Psoas muscle (tissue), 8 donors: ENCODE data around the gene FAM184B. TPM values are rescaled to one million over a fixed set of nuclear protein-coding genes. Genes with fewer than 3 reads are reported as not detected.

Experiments
- ATAC-seq, 4 donors: fragments of 200-7000 bp; cut with Tn5 transposase; one replicate each; pipeline ENCODE4 v1.9.1; 2020; ENCODE audit warnings: moderate library complexity in 3 of 4, mild to moderate bottlenecking in 2 of 4
- DNase-seq, 2 donors: peaks; one replicate each; pipeline ENCODE4 v3.0.0-alpha.2; 2020
- H3K27ac ChIP-seq: fragments of 200-600 bp; one replicate; pipeline ENCODE4 v1.8.0; 2022
- H3K27me3 ChIP-seq, 3 donors: fragments of 200-600 bp in 1 of 3; one replicate each; pipeline versions ENCODE4 v1.6.1 to v1.8.0; 2013 to 2022; ENCODE audit warnings: low read length in 2 of 3, mild to moderate bottlenecking in 2 of 3, moderate library complexity in 1 of 3; ENCODE audit not compliant: insufficient read depth in 3 of 3
- H3K36me3 ChIP-seq, 2 donors: fragments of 200-600 bp in 1 of 2; one replicate each; pipeline versions ENCODE4 v1.6.1 to v1.8.0; 2013 to 2022; ENCODE audit warnings: low read depth in 1 of 2, mild to moderate bottlenecking in 1 of 2, moderate library complexity in 1 of 2; ENCODE audit not compliant: insufficient read depth in 1 of 2
- H3K4me1 ChIP-seq: fragments of 200-600 bp; one replicate; pipeline ENCODE4 v1.8.0; 2022
- H3K4me3 ChIP-seq: fragments of 200-600 bp; one replicate; pipeline ENCODE4 v1.8.0; 2022; ENCODE audit warnings: mild to moderate bottlenecking
- H3K9me3 ChIP-seq: fragments of 200-600 bp; one replicate; pipeline ENCODE4 v1.8.0; 2022
- WGBS, 3 donors: extraction: QIAGEN DNeasy Blood & Tissue Kit; methylation state at CpG; one replicate each; pipeline versions ENCODE4 v1.1.6 to v1.1.7; 2013; 5-methylcytosine and 5-hydroxymethylcytosine counted together
- intact Hi-C, 2 donors: fragments of 100-400 bp; cut with DNase I; formaldehyde crosslinking; loops; one replicate each; pipeline versions ENCODE4 v1.11.0 to v1.14.2; 2022
- polyA plus RNA-seq, 3 donors: library from polyadenylated mRNA; stranded (reverse); fragments of 200-250 nt; gene quantifications; one replicate each; pipeline ENCODE4 v1.2.3, GENCODE V29; 2013
- total RNA-seq, 4 donors: library from RNA; stranded (reverse); fragmentation: NEBNext Ultra II Directional in 2 of 4; extraction: Animal tissue kit (Norgen Biotek cat#: 25700) in 2 of 4; gene quantifications; one replicate each; pipeline versions ENCODE4 v1.2.1 to v1.2.4, GENCODE V29; 2021 to 2023
- TF ChIP-seq, protein P1 (sequence below): fragments of 200-600 bp; IDR thresholded peaks from one replicate; pipeline ENCODE4 v1.8.0; 2022; ENCODE audit warnings: antibody characterized with exemption
- donor health status: healthy with polysubstance abuse.
- donor health status: DM: no; HTN: no; CAD: no; lungs with moderate emphysema.
- donor health status: Bipolar disorder and iron deficiency.
- donor health status: healthy.
- donor health status: DM: yes; HTN: yes; CAD: no.
- donor health status: DM: no; HTN: no; CAD: no.
- donor health status: DM: no; HTN: no; CAD: no.
- donor health status: DM: yes; HTN: yes; CAD: no.

FAM184B gene
- total and polyA plus RNA-seq, 7 donors: 0.03 to 2.6 (median 0.38) TPM

- Histone ChIP-seq H3K36me3 (no peaks in the 10 kb centered on the region), H3K4me3 (no peak overlapping the region), H3K27ac (no peak overlapping the region), H3K4me1 (no peaks in the 10 kb centered on the region), H3K27me3 (no peaks in the 10 kb centered on the region), H3K9me3 (no peaks in the 10 kb centered on the region)
- ATAC-seq (no peak), DNase-seq (no peak)
- 84 to 86% (median 85%) methylated on average over 4 of the region's 4 CpGs for WGBS, 3 donors
- intact Hi-C loops: no loop called here
- TF ChIP-seq, protein P1, sequence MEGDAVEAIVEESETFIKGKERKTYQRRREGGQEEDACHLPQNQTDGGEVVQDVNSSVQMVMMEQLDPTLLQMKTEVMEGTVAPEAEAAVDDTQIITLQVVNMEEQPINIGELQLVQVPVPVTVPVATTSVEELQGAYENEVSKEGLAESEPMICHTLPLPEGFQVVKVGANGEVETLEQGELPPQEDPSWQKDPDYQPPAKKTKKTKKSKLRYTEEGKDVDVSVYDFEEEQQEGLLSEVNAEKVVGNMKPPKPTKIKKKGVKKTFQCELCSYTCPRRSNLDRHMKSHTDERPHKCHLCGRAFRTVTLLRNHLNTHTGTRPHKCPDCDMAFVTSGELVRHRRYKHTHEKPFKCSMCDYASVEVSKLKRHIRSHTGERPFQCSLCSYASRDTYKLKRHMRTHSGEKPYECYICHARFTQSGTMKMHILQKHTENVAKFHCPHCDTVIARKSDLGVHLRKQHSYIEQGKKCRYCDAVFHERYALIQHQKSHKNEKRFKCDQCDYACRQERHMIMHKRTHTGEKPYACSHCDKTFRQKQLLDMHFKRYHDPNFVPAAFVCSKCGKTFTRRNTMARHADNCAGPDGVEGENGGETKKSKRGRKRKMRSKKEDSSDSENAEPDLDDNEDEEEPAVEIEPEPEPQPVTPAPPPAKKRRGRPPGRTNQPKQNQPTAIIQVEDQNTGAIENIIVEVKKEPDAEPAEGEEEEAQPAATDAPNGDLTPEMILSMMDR: no peak
These were observed 40.7 kb downstream of the FAM184B start for GRCh38 chr4:17740702-17741101.

DNA sequence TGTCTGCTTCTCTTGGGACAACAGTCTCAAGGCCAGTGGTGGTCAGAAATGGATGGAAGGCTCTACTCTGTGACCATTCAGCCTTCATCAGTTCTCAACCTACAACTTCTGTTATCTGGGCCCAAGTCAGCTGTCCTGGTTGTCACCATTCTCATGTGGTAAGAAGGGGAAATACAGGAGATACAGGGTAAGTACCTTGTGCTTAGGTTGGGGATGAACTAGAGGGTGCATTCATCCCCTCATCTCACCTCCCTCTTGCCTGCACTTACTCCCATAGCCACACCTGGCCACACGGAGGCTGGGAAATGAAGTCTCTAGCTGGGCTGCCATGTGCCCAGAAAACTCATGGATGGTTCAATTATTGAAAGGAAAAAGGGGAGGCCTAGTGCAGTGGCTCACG lies 44.9 kb downstream of the FAM184B start:
- ATAC-seq (no peak), DNase-seq (no peak)
- Histone ChIP-seq H3K9me3 (no peaks in the 10 kb centered on the region), H3K4me1 (no peaks in the 10 kb centered on the region), H3K27ac (no peak overlapping the region), H3K27me3 (no peaks in the 10 kb centered on the region), H3K4me3 (no peak overlapping the region), H3K36me3 (no peaks in the 10 kb centered on the region)
- intact Hi-C loops: no loop called here
- WGBS, 3 donors: 77 to 88% (median 83%) methylated on average over 2 of the region's 2 CpGs
- TF ChIP-seq, protein P1: no peak

DNA sequence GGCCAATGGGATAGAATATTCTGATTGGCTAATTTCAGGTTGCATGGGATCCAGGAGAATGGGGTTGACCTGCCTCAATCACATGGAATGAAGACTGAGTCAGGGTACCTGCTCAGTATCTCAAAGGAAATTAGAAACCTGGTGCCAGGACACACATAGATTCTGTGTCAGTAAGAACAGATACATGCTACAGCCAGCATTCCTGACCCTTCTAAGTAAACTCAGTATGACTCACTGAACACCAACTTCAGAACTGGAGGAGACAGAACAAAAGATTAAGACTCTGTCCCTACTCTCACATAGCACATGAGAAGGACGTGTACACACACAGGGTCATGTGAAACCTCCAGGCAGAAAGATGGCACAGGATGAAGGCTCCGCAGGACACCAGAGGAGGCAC lies 54.5 kb downstream of the FAM184B start:
- H3K4me1 ChIP-seq: no peaks in the 10 kb centered on the region
- WGBS, 3 donors: 82 to 92% (median 85%) methylated on average over 2 of the region's 2 CpGs
- no peak for DNase-seq

DNA sequence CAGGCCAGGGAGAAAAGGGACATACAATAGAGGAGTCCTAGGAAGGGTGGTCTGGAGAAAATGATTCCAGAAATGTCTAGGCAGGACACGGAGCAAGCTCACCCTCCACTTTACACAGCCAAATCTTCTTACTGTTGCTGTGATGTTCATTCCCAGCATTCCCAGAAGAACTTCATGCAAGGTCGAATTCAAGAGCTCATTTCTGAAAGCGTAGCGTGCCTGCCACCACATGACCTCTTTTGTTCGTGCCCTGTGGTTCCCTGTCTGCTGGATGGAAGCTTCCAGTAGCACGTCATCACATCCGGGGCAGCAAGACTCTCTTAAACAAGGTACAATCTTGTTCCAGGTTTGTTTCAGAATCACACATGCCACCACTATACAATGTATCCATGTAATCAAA lies 57.8 kb downstream of the FAM184B start:
- no peak for ATAC-seq
- TF ChIP-seq, protein P1: no peak
- no peaks in the 10 kb centered on the region for H3K27me3 ChIP-seq
- no peaks in the 10 kb centered on the region for H3K9me3 ChIP-seq
- intact Hi-C loops: no loop called here
- H3K4me1 ChIP-seq: no peaks in the 10 kb centered on the region
- no peaks in the 10 kb centered on the region for H3K36me3 ChIP-seq
- H3K27ac ChIP-seq: no peak overlapping the region
- H3K4me3 ChIP-seq: no peak overlapping the region
- 74 to 79% (median 77%) methylated on average over 7 of the region's 7 CpGs for WGBS, 3 donors
- DNase-seq: no peak

More for the DNA sequence above, 54.5 kb downstream of the FAM184B start:
- no peak for ATAC-seq
- no peaks in the 10 kb centered on the region for H3K27me3 ChIP-seq
- H3K9me3 ChIP-seq: no peaks in the 10 kb centered on the region
- intact Hi-C loops: no loop called here
- no peaks in the 10 kb centered on the region for H3K36me3 ChIP-seq
- no peak overlapping the region for H3K4me3 ChIP-seq
- TF ChIP-seq, protein P1: no peak
- H3K27ac ChIP-seq: no peak overlapping the region

GRCh38 chr4:17722356-17722700 lies 59.1 kb downstream of the FAM184B start:
- Histone ChIP-seq H3K36me3 (no peaks in the 10 kb centered on the region), H3K27ac (no peak overlapping the region), H3K4me1 (no peaks in the 10 kb centered on the region), H3K4me3 (no peak overlapping the region), H3K9me3 (no peaks in the 10 kb centered on the region), H3K27me3 (no peaks in the 10 kb centered on the region)
- DNase-seq (no peak), ATAC-seq (no peak)
- intact Hi-C loops: no loop called here
- TF ChIP-seq, protein P1: no peak
- WGBS, 3 donors: 56 to 73% (median 67%) methylated on average over 3 of the region's 3 CpGs
